Left colon (tissue), 2 donors: ENCODE data around the gene PXYLP1. TPM values are rescaled to one million over a fixed set of nuclear protein-coding genes. Genes with fewer than 3 reads are reported as not detected.

ENCODE experiments used
- ATAC-seq: fragments of 200-7000 bp; cut with Tn5 transposase; one replicate; pipeline ENCODE4 v1.9.1; 2020; ENCODE audit warnings: mild to moderate bottlenecking, moderate library complexity
- DNase-seq, 2 donors: peaks; one replicate each; pipeline ENCODE4 v3.0.0-alpha.2; 2020
- intact Hi-C, 2 donors: fragments of 100-400 bp; cut with DNase I in 1 of 2; cut with micrococcal nuclease in 1 of 2; formaldehyde crosslinking; loops; one replicate each; pipeline versions ENCODE4 v1.11.2 to v1.14.0; 2022; cut with DNase I, micrococcal nuclease
- total RNA-seq, 2 donors: library from RNA; stranded (reverse); fragmentation: NEBNext Ultra II Directional; extraction: Animal tissue kit (Norgen Biotek cat#: 25700); gene quantifications; one replicate each; pipeline ENCODE4 v1.2.1, GENCODE V29; 2021
- donor health status: DM: no; HTN: no; CAD: no.
- donor health status: DM: yes; HTN: yes; CAD: no.

Gene PXYLP1
- total RNA-seq, 2 donors from 2014 or later: 8.2 to 11.3 TPM

DNA sequence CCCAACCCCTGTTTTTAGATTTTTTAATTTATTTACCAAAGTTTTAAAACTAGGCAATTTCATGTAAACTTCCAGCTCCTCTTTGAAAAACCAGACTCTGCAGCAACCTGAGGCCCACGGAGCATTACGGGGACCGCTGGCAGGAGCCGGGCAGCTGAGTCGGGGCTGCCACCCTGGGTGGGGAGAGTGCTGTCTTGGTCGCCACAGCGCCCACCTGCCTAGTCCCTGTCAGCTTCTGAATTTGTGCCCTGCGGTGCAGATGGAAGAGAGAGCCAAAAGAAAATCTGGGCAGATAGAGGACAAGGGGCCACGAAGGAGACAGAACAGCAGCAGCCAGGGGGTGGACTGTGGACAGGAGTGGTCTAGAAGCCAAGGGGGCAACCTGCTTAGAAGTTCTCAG lies 34.6 kb downstream of the PXYLP1 start:
- DNase-seq (no peak), ATAC-seq (no peak)
- intact Hi-C loops: no loop called here

GRCh38 chr3:141266797-141267555 lies 35.4 kb downstream of the PXYLP1 start:
- no peak for DNase-seq
- intact Hi-C loops: no loop called here
- ATAC-seq: no peak

- intact Hi-C loops: no loop called here
- DNase-seq: no peak
- no peak for ATAC-seq
Observed at GRCh38 chr3:141267629-141268028, 36.0 kb downstream of the PXYLP1 start.

- DNase-seq: no peak
- intact Hi-C loops: no loop called here
- no peak for ATAC-seq
Observed at GRCh38 chr3:141268306-141268705, 36.7 kb downstream of the PXYLP1 start.

GRCh38 chr3:141268791-141269190 lies 37.2 kb downstream of the PXYLP1 start:
- ATAC-seq (no peak), DNase-seq (no peak)
- intact Hi-C loops: no loop called here

DNA sequence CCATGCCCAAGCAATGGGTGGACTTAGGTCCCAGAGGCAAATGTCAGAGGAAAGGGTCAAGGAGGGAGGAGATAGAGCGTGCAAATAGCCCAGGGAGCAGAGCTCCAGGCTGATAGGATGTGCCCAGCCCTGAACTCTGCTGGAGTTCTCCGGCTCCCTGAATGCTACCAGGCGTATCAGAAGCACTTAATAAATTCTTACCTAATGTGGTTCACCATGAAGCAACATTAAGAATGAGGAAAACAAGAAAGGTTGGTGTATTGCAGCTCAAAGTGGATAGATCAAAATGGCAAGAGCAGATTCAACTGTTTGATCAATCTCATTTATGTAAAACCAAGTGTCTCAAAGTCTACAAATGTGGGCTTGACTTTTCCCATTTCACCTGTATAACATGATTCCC lies 38.3 kb downstream of the PXYLP1 start:
- DNase-seq (no peak), ATAC-seq (no peak)
- intact Hi-C loops: no loop called here

DNA sequence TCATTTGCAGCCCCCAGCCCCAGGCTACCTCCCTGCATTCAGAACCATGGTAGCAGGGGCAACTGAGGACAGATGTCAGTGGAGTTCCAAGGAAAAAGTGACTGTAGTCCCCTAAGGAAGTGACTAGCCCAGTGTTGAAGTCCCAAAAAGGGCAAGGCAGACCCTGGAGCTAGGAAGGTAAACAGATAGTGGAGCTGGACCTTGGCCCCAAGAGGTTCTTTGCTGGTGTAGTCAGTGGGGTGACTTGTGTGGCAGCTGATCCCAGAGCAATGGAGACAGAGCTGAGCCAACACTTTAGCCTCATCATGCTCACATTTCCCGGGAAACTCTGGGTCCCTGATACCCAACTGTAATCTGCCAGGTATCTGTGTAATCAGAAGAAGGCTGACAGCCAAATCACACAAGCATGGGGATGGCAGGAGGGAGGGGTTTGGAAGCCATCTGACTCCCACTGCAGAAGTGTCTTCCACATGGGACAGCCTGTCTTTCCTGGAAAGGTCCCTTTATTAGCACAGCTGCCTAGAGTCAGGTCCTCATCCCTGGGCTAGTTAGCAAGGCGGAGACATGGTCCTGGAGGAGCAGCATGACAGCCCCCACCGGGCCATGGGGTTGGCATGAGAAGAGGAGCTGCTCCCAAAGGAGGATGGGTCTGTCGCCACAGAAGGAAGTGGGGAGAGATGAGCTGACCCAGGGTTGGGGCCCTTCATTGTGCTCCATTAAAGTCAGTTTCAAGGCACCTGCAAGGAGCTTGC lies 39.8 kb downstream of the PXYLP1 start:
- intact Hi-C loops: no loop called here
- ATAC-seq: peak; percentile 60
- no peak for DNase-seq

- intact Hi-C loops: no loop called here
- no peak for DNase-seq
- no peak for ATAC-seq
Observed at GRCh38 chr3:141272906-141273662, 41.5 kb downstream of the PXYLP1 start.

- DNase-seq: no peak
- no peak for ATAC-seq
- intact Hi-C loops: no loop called here
Observed at GRCh38 chr3:141273700-141274410, 42.2 kb downstream of the PXYLP1 start.

- DNase-seq (no peak), ATAC-seq (no peak)
- intact Hi-C loops: no loop called here
Observed at GRCh38 chr3:141274411-141275031, 42.9 kb downstream of the PXYLP1 start.

DNA sequence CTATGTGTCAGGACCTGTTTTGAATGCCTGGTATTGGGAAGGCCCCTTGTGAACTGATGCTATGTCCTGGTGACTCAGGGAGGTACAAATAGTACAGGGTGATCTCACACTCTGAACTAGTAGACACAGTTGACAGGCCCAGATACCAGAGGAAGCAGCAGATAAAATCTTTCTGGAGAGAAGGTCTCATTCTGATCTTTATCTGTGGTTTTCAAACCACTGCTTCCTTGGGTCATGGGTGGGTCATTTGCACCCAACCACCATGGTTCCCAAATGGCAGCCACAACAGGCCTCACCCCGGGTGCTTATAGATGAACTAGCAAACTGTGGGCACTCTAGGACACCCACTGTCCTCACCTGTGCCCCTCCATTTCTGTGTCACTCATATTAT lies 43.4 kb downstream of the PXYLP1 start:
- DNase-seq (no peak), ATAC-seq (no peak)
- intact Hi-C loops: no loop called here

DNA sequence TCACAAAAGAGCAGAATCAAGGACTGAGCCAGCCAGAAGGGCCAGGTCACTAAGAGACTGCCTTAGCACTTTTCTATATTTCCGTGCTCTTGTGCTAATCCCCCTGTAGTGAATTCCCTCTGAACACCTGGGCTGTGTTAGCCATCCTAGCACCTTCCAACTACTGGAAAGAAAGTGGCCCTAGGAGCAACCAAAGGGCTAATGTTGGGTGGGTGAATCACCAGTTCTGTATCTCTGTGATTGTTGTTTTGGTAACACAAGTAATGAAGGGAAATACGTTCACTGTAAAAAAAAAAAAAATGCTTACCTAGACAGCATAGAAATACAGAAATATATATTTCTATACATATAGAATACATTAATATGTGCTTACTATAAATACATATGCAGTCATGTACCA lies 43.9 kb downstream of the PXYLP1 start:
- ATAC-seq (no peak), DNase-seq (no peak)
- intact Hi-C loops: no loop called here

DNA sequence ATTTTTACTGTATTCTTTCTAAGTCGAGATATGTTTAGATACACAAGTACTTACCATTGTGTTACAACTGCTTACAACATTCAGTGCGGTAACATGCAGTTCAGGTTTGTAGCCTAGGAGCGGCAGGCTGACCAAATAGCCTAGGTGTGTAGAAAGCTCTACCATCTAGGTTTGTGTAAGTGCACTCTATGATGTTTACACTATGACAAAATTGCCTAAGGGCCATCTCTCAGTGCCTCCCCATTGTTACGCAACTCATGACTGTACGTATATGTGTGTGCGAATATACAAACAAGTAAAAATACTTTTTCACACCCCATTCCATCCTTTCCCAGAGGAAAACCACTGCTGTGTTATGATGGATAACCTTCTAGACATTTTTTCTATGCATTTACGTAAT lies 44.3 kb downstream of the PXYLP1 start:
- ATAC-seq (no peak), DNase-seq (no peak)
- intact Hi-C loops: no loop called here

DNA sequence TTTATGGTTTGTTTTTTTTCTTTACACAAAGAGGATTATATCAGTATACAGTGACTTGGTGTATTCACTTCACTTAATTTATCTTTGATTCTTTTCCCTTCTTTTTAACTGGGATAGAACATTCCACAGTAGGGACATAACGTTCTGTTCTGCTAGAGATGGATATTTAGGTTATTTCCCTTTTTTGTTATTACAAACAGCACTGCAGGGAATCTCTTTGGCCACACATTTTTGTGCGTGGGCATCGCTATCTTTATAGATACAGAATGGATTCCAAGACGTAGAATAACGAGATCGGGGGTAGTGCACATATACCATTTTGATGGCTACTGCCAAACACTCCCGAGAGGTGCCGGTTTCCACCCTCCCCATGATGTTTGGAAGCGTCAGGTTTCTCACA lies 44.8 kb downstream of the PXYLP1 start:
- intact Hi-C loops: no loop called here

DNA sequence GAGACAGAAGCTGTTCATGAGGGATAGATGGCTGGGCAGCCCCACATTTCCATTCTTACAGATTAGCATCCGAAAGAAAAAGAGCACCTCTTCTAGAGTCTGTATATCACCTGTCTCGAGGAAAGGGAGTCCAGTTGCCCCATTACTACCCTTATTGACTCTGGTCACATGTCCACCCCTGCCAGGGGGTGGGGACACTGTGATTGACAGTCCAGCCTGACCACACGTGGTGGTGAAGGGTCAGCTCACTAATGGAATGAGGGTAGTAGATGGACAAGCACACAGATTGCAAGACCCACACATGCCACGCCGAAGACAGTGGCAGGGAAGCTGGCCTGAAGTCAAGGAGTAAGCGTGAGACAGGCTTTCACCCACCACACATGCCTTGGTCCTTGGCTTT lies 45.8 kb downstream of the PXYLP1 start:
- intact Hi-C loops: no loop called here

More for the DNA sequence above, 44.8 kb downstream of the PXYLP1 start:
- DNase-seq: no peak
- no peak for ATAC-seq

DNA sequence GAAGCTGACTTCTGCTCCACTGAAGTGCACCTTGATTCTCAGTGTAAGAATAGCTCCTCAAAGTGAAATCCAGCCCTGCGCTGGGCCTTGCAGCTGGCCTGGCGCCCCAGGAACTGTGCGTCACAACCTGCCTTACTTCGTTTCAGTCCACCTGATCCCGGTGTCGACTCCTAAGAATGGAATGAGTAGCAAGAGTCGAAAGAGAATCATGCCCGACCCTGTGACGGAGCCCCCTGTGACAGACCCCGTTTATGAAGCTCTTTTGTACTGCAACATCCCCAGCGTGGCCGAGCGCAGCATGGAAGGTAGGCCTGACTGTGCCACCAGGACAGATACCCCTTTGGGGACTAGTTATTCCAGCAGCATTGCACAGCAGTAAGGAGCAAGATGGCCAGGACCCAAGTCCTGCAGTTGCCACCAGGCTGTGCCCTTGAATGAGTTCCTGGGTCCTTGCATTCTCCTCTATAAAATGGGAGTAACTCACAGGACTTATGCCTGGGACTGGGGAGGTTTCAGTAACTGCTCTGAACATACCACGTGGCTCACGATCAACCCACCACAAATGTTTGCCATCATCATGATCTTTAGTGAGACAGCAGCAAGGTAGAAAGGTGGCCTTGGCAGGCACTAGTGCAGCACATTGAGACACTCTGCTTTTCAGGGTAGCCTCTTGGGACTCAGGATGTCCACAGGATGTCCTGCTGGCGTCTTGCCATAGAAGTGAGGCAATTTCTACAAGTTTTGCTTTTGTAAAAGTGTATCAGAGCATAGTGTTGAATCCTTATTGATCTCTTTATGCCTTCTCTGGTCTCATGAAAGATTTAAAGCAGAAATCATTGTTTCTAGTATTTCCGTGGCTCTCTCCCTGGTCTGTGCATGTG lies 46.8 kb downstream of the PXYLP1 start:
- intact Hi-C loops: no loop called here
- ATAC-seq: no peak

More for the DNA sequence above, 45.8 kb downstream of the PXYLP1 start:
- ATAC-seq (no peak), DNase-seq (no peak)

DNA sequence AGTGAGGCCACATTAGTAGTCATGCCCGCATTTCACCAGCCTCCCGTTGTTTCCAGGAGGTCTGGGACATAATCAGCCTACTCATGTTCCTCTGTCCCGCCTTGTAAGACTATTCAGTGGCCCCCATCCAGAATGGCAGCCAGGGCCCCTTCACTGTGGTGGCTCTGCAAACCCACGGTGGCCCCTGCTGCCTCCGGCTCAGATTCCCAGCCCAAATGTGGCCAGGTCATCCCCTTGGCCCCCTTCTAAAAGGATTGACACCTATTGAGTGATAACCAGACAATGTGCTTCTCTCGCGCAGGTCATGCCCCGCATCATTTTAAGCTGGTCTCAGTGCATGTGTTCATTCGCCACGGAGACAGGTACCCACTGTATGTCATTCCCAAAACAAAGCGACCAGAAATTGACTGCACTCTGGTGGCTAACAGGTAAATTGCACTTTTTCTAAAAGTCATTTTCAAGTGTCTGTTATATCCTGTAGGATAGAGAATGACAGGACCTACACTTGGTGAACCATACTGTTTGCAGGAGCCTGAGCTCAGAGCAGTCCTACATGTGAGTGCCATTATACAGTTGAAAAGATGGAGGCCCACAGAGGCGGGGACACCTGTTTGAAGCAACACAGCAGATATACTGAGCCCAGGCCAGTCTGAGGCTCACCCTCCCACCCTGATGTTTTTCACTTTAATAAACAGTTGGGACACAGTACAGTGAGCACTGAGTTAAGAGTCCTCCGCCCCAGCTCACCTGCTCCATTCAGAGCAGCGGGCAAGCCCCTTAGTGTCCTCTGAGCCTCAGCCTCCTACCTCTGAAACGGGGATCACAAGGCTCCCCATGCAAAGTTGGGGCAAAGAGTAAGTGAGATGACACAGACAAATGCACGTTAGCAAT lies 47.7 kb downstream of the PXYLP1 start:
- DNase-seq (no peak), ATAC-seq (peak; percentile 70)
- intact Hi-C loops: no loop called here

More for the DNA sequence above, 46.8 kb downstream of the PXYLP1 start:
- no peak for DNase-seq
